Loucy (cell line): ENCODE results near the gene ZNRD2.

Source experiments
- H2AFZ ChIP-seq: fragments of 200-600 bp; sonication (generic); 2 replicates; pipeline ENCODE4 v1.6.0; 2016; ENCODE audit warnings: antibody characterized with exemption, mild to moderate bottlenecking, low read length, moderate library complexity
- H3F3A ChIP-seq: fragments of 200-600 bp; 2 replicates; pipeline ENCODE4 v1.6.0; 2016; ENCODE audit warnings: antibody characterized with exemption, low read depth, mild to moderate bottlenecking
- H3K27me3 ChIP-seq: fragments of 200-600 bp; sonication (generic); 2 replicates; pipeline ENCODE4 v1.6.1; 2014; ENCODE audit warnings: low read length, mild to moderate bottlenecking; ENCODE audit not compliant: insufficient read depth, poor library complexity, severe bottlenecking
- H3K36me3 ChIP-seq: fragments of 200-600 bp; sonication (generic); 2 replicates; pipeline ENCODE4 v1.6.1; 2016; ENCODE audit warnings: low read length; ENCODE audit not compliant: insufficient read depth
- H3K4me1 ChIP-seq: fragments of 200-600 bp; sonication (generic); 2 replicates; pipeline ENCODE4 v1.5.1; 2014; ENCODE audit warnings: low read length, mild to moderate bottlenecking; ENCODE audit not compliant: insufficient read depth, poor library complexity, severe bottlenecking
- H3K4me2 ChIP-seq: fragments of 200-600 bp; sonication (generic); 2 replicates; pipeline ENCODE4 v1.6.0; 2014; ENCODE audit warnings: antibody characterized with exemption, low read length, low read depth, mild to moderate bottlenecking; ENCODE audit not compliant: poor library complexity, severe bottlenecking
- H3K4me3 ChIP-seq: fragments of 200-600 bp; sonication (generic); 2 replicates; pipeline ENCODE4 v1.5.1; 2014; ENCODE audit warnings: low read length, mild to moderate bottlenecking, mixed read lengths; ENCODE audit not compliant: poor library complexity, severe bottlenecking
- H3K79me2 ChIP-seq: fragments of 200-600 bp; sonication (generic); 2 replicates; pipeline ENCODE4 v1.6.1; 2014; ENCODE audit warnings: low read length; ENCODE audit not compliant: insufficient read depth
- H3K9ac ChIP-seq: fragments of 200-600 bp; sonication (generic); 2 replicates; pipeline ENCODE4 v1.6.0; 2014; ENCODE audit warnings: mild to moderate bottlenecking, low read depth, low read length, moderate library complexity; ENCODE audit not compliant: poor library complexity, severe bottlenecking
- H3K9me2 ChIP-seq: fragments of 200-600 bp; sonication (generic); replicated peaks from 2 replicates; pipeline ENCODE4 v1.6.1; 2016; ENCODE audit warnings: low read depth, low read length, mixed read lengths
- H3K9me3 ChIP-seq: fragments of 200-600 bp; sonication (generic); 2 replicates; pipeline ENCODE4 v1.6.1; 2014; ENCODE audit warnings: mild to moderate bottlenecking, antibody characterized with exemption, low read length, low read depth; ENCODE audit not compliant: insufficient read depth
- H4K20me1 ChIP-seq: fragments of 200-600 bp; sonication (generic); 2 replicates; pipeline ENCODE4 v1.6.0; 2014; ENCODE audit warnings: antibody characterized with exemption, low read length, mild to moderate bottlenecking; ENCODE audit not compliant: insufficient read depth, poor library complexity, severe bottlenecking
- CTCF ChIP-seq: fragments of 200-600 bp; sonication (generic); conservative IDR thresholded peaks from 2 replicates; pipeline ENCODE4 v1.5.1; 2014; ENCODE audit warnings: mild to moderate bottlenecking, antibody characterized with exemption, low read length
- EZH2phosphoT487 ChIP-seq: fragments of 200-600 bp; IDR thresholded peaks from 2 replicates; pipeline ENCODE4 v1.6.1; 2018; ENCODE audit warnings: antibody characterized with exemption, mild to moderate bottlenecking, moderate library complexity, borderline replicate concordance

ZNRD2 gene

GRCh38 chr11:65583589-65583988 lies 13.3 kb downstream of the ZNRD2 start:
- Histone ChIP-seq H3K9ac (no peak overlapping the region), H3K4me3 (no peak overlapping the region), H3K36me3 (no peaks in the 10 kb centered on the region), H3K79me2 (no peaks in the 10 kb centered on the region), H3K4me2 (no peak overlapping the region), H3K4me1 (peaks cover 7% of the 10 kb centered on the region), H3K9me3 (no peaks in the 10 kb centered on the region), H3F3A (no peaks in the 10 kb centered on the region), H3K9me2 (no peaks in the 10 kb centered on the region), H2AFZ (no peak overlapping the region), H4K20me1 (no peaks in the 10 kb centered on the region), H3K27me3 (no peaks in the 10 kb centered on the region)
- no peak for TF ChIP-seq EZH2phosphoT487
- no peak for TF ChIP-seq CTCF

- no peaks in the 10 kb centered on the region for H3F3A ChIP-seq
- no peak overlapping the region for H3K9ac ChIP-seq
- H3K9me3 ChIP-seq: no peaks in the 10 kb centered on the region
- H2AFZ ChIP-seq: no peak overlapping the region
- peaks cover 2% of the 10 kb centered on the region for H4K20me1 ChIP-seq
- H3K9me2 ChIP-seq: no peaks in the 10 kb centered on the region
- no peak overlapping the region for H3K4me2 ChIP-seq
- TF ChIP-seq CTCF (no peak), EZH2phosphoT487 (no peak)
- no peaks in the 10 kb centered on the region for H3K79me2 ChIP-seq
- H3K27me3 ChIP-seq: no peaks in the 10 kb centered on the region
- no peak overlapping the region for H3K4me3 ChIP-seq
- peaks cover 13% of the 10 kb centered on the region for H3K4me1 ChIP-seq
- H3K36me3 ChIP-seq: no peaks in the 10 kb centered on the region
Observed at GRCh38 chr11:65584106-65584505, 13.8 kb downstream of the ZNRD2 start.

- Histone ChIP-seq H3K27me3 (no peaks in the 10 kb centered on the region), H3K79me2 (no peaks in the 10 kb centered on the region), H3K9me2 (no peaks in the 10 kb centered on the region), H3K9ac (no peak overlapping the region), H3K4me2 (no peak overlapping the region), H4K20me1 (peaks cover 2% of the 10 kb centered on the region), H3K4me1 (peaks cover 19% of the 10 kb centered on the region), H3K9me3 (no peaks in the 10 kb centered on the region), H2AFZ (no peak overlapping the region), H3F3A (no peaks in the 10 kb centered on the region), H3K36me3 (no peaks in the 10 kb centered on the region), H3K4me3 (no peak overlapping the region)
- TF ChIP-seq CTCF (no peak), EZH2phosphoT487 (no peak)
Observed at GRCh38 chr11:65584723-65585171, 14.5 kb downstream of the ZNRD2 start.
